Mesendoderm (in vitro differentiated cells): Measurements from ENCODE around the gene MLLT1.
A peak's percentile ranks its signal among the peaks of the same experiment; 100 is the strongest.

Experiments used
- DNase-seq: peaks from one replicate; pipeline ENCODE4 v3.0.0; 2013
- H2AK5ac ChIP-seq: 2 replicates; pipeline ENCODE4 v1.6.1; 2013; ENCODE audit warnings: low read length, inconsistent platforms
- H2BK120ac ChIP-seq: 2 replicates; pipeline ENCODE4 v1.6.1; 2013; ENCODE audit warnings: low read depth, mild to moderate bottlenecking, low read length, moderate library complexity, mixed read lengths
- H2BK15ac ChIP-seq: replicated peaks from 2 replicates; pipeline ENCODE4 v1.6.1; 2013; ENCODE audit warnings: low read depth, mild to moderate bottlenecking, moderate library complexity
- H2BK5ac ChIP-seq: 2 replicates; pipeline ENCODE4 v1.6.1; 2013; ENCODE audit warnings: low read length, inconsistent platforms
- H3K18ac ChIP-seq: 2 replicates; pipeline ENCODE4 v1.6.1; 2013; ENCODE audit warnings: mild to moderate bottlenecking, low read length, mixed read lengths
- H3K23ac ChIP-seq: one replicate; pipeline ENCODE4 v1.6.1; 2013; ENCODE audit warnings: low read length
- H3K27ac ChIP-seq: 2 replicates; pipeline ENCODE4 v1.5.1; 2013; ENCODE audit warnings: low read depth, mild to moderate bottlenecking, inconsistent platforms, low read length, moderate library complexity
- H3K27me3 ChIP-seq: 2 replicates; pipeline ENCODE4 v1.6.1; 2013; ENCODE audit warnings: low read length, control low read depth, mild to moderate bottlenecking, inconsistent platforms; ENCODE audit not compliant: insufficient read depth, poor library complexity
- H3K36me3 ChIP-seq: 2 replicates; pipeline ENCODE4 v1.6.1; 2013; ENCODE audit warnings: low read length, inconsistent platforms; ENCODE audit not compliant: control insufficient read depth, insufficient read depth
- H3K4ac ChIP-seq: one replicate; pipeline ENCODE4 v1.6.1; 2013; ENCODE audit warnings: low read depth, mild to moderate bottlenecking, low read length, moderate library complexity
- H3K4me1 ChIP-seq: 2 replicates; pipeline ENCODE4 v1.6.1; 2013; ENCODE audit warnings: low read depth, low read length, inconsistent platforms; ENCODE audit not compliant: control insufficient read depth
- H3K4me2 ChIP-seq: 2 replicates; pipeline ENCODE4 v1.6.1; 2013; ENCODE audit warnings: low read length
- H3K4me3 ChIP-seq: 2 replicates; pipeline ENCODE4 v1.5.1; 2013; ENCODE audit warnings: mild to moderate bottlenecking, low read length
- H3K56ac ChIP-seq: one replicate; pipeline ENCODE4 v1.6.1; 2013; ENCODE audit warnings: low read length
- H3K79me1 ChIP-seq: 2 replicates; pipeline ENCODE4 v1.6.1; 2013; ENCODE audit warnings: low read length, inconsistent platforms
- H3K79me2 ChIP-seq: 2 replicates; pipeline ENCODE4 v1.6.1; 2013; ENCODE audit warnings: mild to moderate bottlenecking, low read length; ENCODE audit not compliant: control insufficient read depth, insufficient read depth
- H3K9ac ChIP-seq: 2 replicates; pipeline ENCODE4 v1.6.1; 2013; ENCODE audit warnings: low read length, inconsistent platforms
- H4K5ac ChIP-seq: one replicate; pipeline ENCODE4 v1.6.1; 2013; ENCODE audit warnings: low read length
- H4K8ac ChIP-seq: one replicate; pipeline ENCODE4 v1.6.1; 2013; ENCODE audit warnings: low read depth, mild to moderate bottlenecking, control low read depth, low read length, moderate library complexity
- WGBS: extraction: QIAGEN DNeasy Blood & Tissue Kit; methylation state at CpG from one replicate; pipeline ENCODE4 v1.1.7; 2013; ENCODE audit warnings: low lambda C conversion rate, missing lambda C conversion rate; ENCODE audit not compliant: insufficient coverage; ENCODE audit errors: extremely low coverage; 5-methylcytosine and 5-hydroxymethylcytosine counted together

Gene MLLT1

DNA sequence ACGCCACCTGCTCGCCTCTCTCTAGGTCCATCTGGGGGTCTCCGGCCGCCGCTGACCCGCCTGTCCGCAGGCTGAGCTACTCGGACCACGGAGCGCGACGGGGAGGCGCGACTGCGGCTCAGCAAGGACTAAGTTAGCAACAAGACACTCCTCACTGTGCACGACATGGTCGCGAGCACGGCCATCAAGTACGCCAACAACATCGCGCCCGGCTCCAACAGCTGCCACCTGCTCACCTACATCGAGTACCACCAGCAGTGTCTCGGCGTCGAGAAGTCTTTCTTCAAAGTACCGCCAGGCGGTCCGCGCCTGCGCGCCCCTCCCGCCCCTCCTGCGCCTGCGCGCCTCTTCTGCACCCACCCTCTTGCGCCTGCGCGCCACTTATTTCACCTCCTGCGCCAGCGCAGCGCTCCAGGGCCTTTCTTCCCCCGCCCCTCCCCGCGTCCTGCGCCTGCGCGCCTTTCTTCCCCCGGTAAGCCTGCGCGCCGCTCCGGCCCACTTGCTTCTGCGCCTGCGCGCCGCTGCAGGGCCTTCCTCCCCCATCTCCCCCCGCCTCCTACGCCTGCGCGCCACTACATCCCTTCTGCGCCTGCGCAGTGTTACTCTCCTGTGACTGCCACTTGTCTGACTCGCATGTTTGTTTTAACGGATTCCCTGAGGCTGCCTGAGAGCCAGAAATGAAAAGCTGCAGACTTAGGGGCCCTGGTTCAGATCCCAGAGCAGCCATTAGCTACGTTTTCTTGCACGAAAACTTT lies 80.4 kb downstream of the MLLT1 start:
- no peak overlapping the region for H3K27ac ChIP-seq

DNA sequence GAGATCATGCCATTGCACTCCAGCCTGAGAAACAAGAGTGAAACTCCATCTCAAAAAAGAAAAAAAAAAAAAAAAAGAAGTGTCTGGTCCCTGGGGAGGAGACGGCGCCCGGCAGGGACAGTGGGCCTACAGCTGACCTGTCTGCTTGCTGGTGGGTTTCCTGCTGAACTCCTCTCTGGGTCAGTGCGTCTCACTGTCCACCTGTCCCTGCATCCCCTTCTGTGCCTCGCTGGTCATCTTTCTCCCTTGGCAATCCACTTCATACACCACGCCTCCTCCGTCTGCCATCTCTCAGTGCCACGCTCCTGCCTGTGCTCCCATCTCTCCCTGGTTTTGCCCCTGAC lies 80.9 kb downstream of the MLLT1 start:
- Histone ChIP-seq H4K5ac (no peak overlapping the region), H3K36me3 (no peaks in the 10 kb centered on the region), H3K4ac (no peak overlapping the region), H3K27me3 (no peaks in the 10 kb centered on the region), H3K4me3 (no peak overlapping the region), H2BK5ac (no peak overlapping the region), H2BK15ac (no peak overlapping the region), H3K9ac (peak overlapping the region; percentile 56), H3K18ac (no peak overlapping the region), H2AK5ac (no peak overlapping the region), H3K4me2 (peak overlapping the region; percentile 30), H3K27ac (no peak overlapping the region), H3K4me1 (no peaks in the 10 kb centered on the region), H3K79me1 (no peaks in the 10 kb centered on the region), H3K79me2 (no peaks in the 10 kb centered on the region), H2BK120ac (no peak overlapping the region), H3K56ac (peak overlapping the region; percentile 81), H4K8ac (no peak overlapping the region), H3K23ac (no peak overlapping the region)
- no peak for DNase-seq
- WGBS: no CpG with 5 or more reads among the region's 8 CpGs

More for the DNA sequence above, 80.4 kb downstream of the MLLT1 start:
- WGBS: no CpG with 5 or more reads among the region's 68 CpGs
- Histone ChIP-seq H4K5ac (no peak overlapping the region), H3K18ac (no peak overlapping the region), H3K79me1 (no peaks in the 10 kb centered on the region), H2BK5ac (no peak overlapping the region), H2AK5ac (no peak overlapping the region), H3K27me3 (no peaks in the 10 kb centered on the region), H3K36me3 (no peaks in the 10 kb centered on the region), H3K9ac (peak overlapping the region; percentile 56), H3K4me1 (no peaks in the 10 kb centered on the region), H3K4me3 (no peak overlapping the region), H2BK120ac (no peak overlapping the region), H3K4ac (no peak overlapping the region), H4K8ac (no peak overlapping the region), H3K4me2 (peak overlapping the region; percentile 30), H3K23ac (no peak overlapping the region), H2BK15ac (no peak overlapping the region), H3K56ac (peak overlapping the region; percentile 81), H3K79me2 (no peaks in the 10 kb centered on the region)
- DNase-seq: peak; percentile 99

DNA sequence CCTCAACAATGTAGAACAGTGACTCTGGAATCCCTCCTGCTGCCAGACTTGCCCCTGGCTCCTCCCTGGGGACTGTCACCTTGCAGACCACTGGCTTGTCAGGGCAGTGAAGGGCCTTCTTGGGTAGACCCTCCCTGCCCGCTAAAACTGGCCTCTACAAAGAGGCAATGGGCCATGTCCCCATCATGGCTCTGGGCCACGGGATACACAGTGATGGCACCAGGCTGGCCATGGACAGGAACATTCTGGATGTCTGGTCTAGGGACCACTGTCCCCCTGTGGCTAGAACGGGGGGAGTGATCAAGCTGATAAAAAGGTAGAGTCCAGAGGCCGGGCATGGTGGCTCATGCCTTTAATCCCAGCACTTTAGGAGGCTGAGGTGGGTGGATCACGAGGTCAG lies 83.4 kb downstream of the MLLT1 start:
- H3K4me3 ChIP-seq: no peak overlapping the region
- H3K4me2 ChIP-seq: no peak overlapping the region
- H2BK5ac ChIP-seq: no peak overlapping the region
- no CpG with 5 or more reads among the region's 5 CpGs for WGBS
- no peak overlapping the region for H3K27ac ChIP-seq
- H4K5ac ChIP-seq: no peak overlapping the region
- H3K4ac ChIP-seq: no peak overlapping the region
- DNase-seq: no peak
- H3K23ac ChIP-seq: no peak overlapping the region
- H2BK15ac ChIP-seq: no peak overlapping the region
- no peak overlapping the region for H4K8ac ChIP-seq
- no peaks in the 10 kb centered on the region for H3K79me1 ChIP-seq
- no peak overlapping the region for H3K56ac ChIP-seq
- H3K4me1 ChIP-seq: no peaks in the 10 kb centered on the region
- no peak overlapping the region for H2AK5ac ChIP-seq
- H3K18ac ChIP-seq: no peak overlapping the region
- H3K36me3 ChIP-seq: no peaks in the 10 kb centered on the region
- H3K27me3 ChIP-seq: peaks cover 3% of the 10 kb centered on the region
- H3K79me2 ChIP-seq: no peaks in the 10 kb centered on the region
- H2BK120ac ChIP-seq: no peak overlapping the region
- no peak overlapping the region for H3K9ac ChIP-seq

- no CpG with 5 or more reads among the region's 2 CpGs for WGBS
- Histone ChIP-seq H3K4ac (no peak overlapping the region), H3K4me1 (no peaks in the 10 kb centered on the region), H2AK5ac (no peak overlapping the region), H3K79me1 (no peaks in the 10 kb centered on the region), H3K27me3 (peaks cover 3% of the 10 kb centered on the region), H4K5ac (no peak overlapping the region), H3K36me3 (no peaks in the 10 kb centered on the region), H3K9ac (no peak overlapping the region), H2BK5ac (no peak overlapping the region), H4K8ac (no peak overlapping the region), H3K23ac (no peak overlapping the region), H3K56ac (no peak overlapping the region), H3K4me3 (no peak overlapping the region), H3K27ac (no peak overlapping the region), H2BK120ac (no peak overlapping the region), H3K79me2 (no peaks in the 10 kb centered on the region), H3K4me2 (no peak overlapping the region), H3K18ac (no peak overlapping the region), H2BK15ac (no peak overlapping the region)
- DNase-seq: no peak
Observed at GRCh38 chr19:6188811-6189210, 91.0 kb downstream of the MLLT1 start.

DNA sequence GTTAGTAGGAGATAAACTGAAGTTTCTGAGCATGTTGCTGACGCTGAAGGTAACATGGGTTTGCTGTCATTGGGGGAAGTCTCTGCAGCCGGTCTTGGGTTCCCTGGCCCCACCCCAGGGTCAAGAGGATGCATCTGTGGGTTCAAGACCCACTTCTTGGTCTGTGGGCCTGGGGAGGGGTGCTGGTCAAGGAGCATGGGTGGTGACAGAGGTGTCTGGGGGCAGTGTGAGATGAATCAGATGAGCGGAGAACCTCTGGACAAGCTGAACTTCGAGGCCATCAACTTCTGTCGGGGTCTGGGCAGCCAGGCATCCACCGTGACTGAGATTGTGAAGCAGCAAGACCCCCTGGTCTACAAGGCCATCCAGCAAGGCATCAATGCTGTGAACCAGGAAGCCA lies 92.4 kb downstream of the MLLT1 start:
- Histone ChIP-seq H3K27ac (no peak overlapping the region), H3K79me2 (no peaks in the 10 kb centered on the region), H3K23ac (no peak overlapping the region), H3K36me3 (no peaks in the 10 kb centered on the region), H3K4me3 (no peak overlapping the region), H3K18ac (no peak overlapping the region), H2BK5ac (no peak overlapping the region), H4K5ac (no peak overlapping the region), H2BK120ac (no peak overlapping the region), H3K27me3 (peaks cover 1% of the 10 kb centered on the region), H2AK5ac (no peak overlapping the region), H3K56ac (no peak overlapping the region), H3K4me2 (no peak overlapping the region), H4K8ac (no peak overlapping the region), H3K4ac (no peak overlapping the region), H3K4me1 (no peaks in the 10 kb centered on the region), H2BK15ac (no peak overlapping the region), H3K79me1 (no peaks in the 10 kb centered on the region), H3K9ac (no peak overlapping the region)
- no CpG with 5 or more reads among the region's 6 CpGs for WGBS
- no peak for DNase-seq
